HG02798 (cell line): ENCODE measurements around the gene VSIG10L2.
A peak's percentile ranks its signal among the peaks of the same experiment; 100 is the strongest.

Source experiments
- ATAC-seq: cut with Tn5 transposase; IDR thresholded peaks from one replicate; pipeline ENCODE4 v1.9.1; 2021; ENCODE audit warnings: mild to moderate bottlenecking; ENCODE audit not compliant: unreplicated experiment, poor library complexity

Gene VSIG10L2

DNA sequence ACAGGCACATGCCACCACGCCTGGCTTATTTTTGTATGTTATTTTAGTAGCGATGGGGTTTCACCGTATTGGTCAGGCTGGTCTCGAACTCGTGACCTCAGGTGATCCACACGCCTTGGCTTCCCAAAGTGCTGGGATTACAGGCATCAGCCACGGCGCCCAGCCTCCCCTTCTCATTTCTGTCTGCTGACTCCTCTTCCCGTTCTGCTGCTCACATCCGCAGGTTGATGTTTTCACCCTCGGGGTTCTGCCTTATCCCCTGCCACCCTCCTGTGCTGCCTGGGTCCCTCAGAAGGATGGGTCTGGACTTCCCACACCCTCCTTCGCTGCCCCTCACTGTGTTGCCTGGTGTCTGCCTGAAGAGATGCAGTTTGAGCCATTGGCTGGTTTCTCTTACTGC lies 19.2 kb upstream of the VSIG10L2 start:
- ATAC-seq: no peak

DNA sequence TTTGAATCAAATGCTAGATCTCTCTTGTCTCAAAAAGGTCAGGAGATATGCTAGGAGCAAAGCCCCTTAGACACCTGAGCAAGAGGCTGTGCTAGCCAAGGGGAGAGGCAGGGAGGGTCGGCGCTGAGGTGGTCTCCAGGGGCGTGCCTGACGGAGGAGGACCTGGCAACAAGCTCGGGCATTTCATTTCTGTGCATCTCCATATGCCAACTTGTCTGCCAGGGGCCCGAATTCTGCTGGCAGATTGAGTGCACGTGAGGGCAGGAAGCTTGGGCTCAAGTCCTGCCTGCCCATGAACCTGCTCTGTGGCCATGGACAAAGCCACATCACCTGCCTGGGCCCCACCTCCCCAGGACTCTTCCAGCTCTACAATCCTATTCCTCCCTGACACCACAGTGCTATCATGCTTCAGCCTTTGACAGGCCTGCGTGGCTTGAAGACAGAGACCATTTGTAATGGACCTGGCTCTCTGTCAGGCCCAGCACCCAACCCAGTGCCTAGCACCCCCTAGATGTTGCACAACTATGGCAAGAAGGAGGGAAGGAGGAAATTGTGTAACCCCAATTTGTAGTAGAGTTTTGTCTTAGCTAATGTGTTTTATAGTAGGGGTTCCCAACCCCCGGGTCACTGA lies 16.3 kb upstream of the VSIG10L2 start:
- ATAC-seq: no peak

GRCh38 chr11:125930076-125930450 lies 15.8 kb upstream of the VSIG10L2 start:
- no peak for ATAC-seq

DNA sequence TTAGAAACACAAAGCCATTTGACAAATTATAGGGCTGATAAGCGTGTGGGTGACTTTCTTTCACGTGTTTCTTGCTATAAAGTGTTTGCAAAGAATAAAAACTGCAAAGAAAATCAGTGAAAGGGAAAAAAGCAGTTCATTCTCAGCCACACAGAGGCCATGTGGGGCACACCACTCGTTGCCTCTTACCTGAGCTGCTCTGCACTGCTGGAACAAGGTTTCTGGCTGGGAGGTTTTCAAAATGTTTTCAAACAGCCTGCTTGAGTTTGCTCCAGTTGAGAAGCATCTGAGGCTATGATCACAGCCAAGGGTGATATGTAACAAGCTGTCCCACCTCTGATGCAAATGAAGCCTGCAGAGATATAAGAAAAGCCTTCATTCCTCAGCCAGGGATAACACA lies 14.7 kb upstream of the VSIG10L2 start:
- no peak for ATAC-seq

DNA sequence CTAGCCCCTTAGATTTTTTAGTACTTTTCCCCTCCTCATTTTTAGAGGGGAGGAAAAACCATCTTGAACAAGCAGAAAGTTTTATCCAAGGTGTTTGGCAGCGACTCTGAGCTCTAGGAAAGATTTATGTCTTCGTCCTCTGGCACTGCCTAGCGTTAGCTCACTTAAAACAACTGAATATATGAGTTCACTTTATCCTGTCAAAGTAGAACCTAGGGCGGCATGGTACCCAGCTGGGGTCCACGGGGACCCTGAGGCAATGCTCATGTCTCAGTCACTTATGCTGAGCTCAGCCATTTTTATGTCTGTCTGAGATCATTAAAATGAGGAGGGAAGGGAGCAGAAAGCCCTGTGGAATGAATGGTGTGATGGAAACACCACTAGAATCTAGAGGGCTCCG lies 14.2 kb upstream of the VSIG10L2 start:
- no peak for ATAC-seq

- no peak for ATAC-seq
These were observed 13.5 kb upstream of the VSIG10L2 start for GRCh38 chr11:125932301-125932700.

GRCh38 chr11:125933030-125933813 lies 12.6 kb upstream of the VSIG10L2 start:
- ATAC-seq: no peak

GRCh38 chr11:125934473-125934872 lies 11.4 kb upstream of the VSIG10L2 start:
- ATAC-seq: no peak

- ATAC-seq: no peak
These were observed 10.8 kb upstream of the VSIG10L2 start for GRCh38 chr11:125935056-125935455.

GRCh38 chr11:125935618-125936199 lies 10.1 kb upstream of the VSIG10L2 start:
- ATAC-seq: no peak

DNA sequence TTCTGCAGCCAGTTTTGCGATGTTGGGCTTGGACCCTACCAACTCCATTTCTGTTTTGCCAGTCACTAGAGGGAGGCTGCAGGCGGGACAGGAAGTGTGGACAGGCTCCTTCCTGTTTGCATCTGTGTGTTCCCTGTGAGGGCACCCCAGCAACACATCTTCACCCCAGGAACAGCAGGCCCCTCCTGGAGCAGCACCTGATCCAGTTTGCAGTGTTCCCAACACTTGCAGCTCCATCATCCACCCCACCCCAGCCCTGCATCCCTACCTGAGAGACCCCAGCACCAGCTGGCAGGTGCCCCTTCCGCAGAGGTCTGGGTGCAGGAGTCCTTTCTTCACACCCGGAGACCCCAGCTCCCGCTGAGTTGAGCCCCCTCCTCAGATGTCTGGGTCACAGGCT lies 7.4 kb upstream of the VSIG10L2 start:
- ATAC-seq: no peak

GRCh38 chr11:125939081-125939521 lies 6.7 kb upstream of the VSIG10L2 start:
- no peak for ATAC-seq

DNA sequence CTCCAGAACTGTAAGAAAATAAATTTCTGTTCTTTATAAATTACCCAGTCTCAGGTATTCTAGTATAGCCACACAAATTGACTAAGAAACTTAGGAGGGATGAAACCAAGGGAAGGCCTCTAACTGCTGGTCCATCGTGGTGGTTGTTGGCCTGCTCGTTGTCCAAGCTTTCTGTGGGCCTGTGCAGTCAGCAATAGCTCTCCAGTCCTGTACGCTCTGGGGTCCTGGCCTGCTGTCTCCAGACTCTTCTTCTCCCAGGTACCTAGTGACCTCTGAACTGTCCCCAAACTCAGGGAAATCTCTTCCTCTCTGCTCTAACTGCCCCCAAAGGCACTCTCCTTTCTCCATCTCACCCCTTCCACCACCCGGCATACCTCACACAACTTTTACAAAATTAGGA lies 5.7 kb upstream of the VSIG10L2 start:
- ATAC-seq: no peak

DNA sequence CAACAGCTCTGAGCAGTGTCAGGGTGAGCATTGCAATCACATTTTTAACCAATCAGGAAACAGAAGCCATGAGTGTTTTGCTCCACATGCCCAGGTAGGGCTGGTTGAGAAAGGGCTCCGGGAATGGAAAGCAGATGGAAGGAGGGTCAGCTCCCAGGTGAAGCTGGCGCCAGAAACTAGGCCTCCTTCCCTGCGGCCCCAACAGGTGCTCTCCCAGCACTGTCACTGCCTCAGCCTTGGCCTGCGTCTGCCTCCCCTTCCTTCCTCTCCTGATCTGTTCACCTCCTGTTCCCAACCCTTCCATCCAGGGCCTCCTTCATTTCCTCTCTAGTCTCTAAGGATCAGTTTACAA lies 4.6 kb upstream of the VSIG10L2 start:
- ATAC-seq: no peak

DNA sequence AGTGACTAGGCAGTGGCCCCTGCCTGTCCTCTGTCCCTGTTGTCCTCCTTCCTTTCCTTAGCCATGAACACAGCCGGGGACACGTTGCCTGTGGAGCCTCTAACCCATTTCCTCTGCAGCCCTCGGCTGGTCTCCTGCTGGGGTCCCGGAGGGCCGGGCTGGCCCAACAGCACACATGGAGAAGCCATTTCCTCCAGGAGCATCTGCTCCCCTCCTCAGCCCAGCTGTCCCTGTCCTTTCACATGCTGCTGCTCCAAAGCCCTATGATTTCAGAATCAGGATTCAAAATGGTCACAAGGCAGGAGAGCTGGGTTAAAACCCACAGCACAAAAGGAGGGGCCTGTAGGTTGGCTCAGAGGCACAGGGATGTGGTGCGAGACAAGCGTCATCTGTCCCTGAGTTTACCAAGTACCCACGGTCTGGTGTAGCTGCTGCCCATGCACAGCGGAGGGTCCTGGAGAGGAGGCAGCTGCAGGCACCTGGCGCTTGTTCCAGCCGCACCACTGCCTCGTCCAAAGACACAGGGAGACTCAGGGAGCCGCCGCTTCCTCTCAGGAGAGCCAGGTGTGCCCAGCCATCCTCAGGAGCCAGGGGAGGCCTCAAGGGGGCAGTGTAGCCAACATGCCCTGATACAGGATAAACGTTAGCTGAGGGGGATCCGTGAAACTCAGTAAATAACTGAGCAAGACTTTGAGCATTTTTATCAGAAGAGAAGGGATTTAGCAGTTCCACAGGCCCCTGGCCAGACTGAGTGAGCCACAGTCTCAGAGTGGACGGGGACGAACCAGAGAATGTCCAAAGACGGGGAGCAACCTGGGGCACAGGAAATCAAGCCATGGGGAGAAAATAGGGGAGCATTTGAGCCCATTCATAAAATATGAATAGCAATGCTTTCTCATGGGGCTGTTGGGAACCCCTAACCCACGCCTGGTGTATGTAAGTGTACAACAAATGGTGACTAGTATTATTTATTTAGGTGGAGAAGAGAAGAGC lies 3.9 kb upstream of the VSIG10L2 start:
- ATAC-seq: peak; percentile 54

DNA sequence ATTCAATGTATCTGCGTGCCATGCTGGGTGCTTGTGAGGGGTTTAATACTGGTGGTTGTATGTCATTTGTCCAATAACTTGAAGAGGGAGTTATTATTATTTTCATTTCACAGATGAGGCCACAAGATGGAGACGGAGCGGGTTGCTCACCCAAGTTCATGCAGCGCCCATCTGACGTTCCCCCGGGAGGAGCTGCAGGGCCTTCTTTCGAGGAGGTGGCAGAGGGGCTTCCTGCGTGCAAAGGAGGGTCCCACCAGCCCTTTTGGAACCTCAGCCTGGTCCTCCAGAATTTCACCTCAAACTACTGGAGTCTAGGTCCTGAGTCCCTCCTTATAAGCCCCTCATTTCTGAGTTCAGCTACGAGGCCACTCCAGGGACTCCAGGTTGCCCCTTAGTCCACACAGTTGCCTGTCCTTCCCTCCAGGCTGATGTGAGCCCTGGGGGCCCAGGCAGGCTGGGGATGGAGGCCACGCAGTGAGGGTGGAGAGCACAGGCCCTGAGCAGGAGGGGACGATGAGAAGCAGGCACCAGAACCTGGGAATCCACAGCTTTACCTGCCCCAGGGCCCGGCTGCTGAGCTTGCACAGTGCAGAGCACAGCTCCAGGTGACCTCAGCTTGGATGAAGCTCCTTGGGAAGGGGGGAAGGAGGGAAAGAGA lies 2.9 kb upstream of the VSIG10L2 start:
- ATAC-seq: no peak

GRCh38 chr11:125943661-125944349 lies 2.0 kb upstream of the VSIG10L2 start:
- no peak for ATAC-seq

DNA sequence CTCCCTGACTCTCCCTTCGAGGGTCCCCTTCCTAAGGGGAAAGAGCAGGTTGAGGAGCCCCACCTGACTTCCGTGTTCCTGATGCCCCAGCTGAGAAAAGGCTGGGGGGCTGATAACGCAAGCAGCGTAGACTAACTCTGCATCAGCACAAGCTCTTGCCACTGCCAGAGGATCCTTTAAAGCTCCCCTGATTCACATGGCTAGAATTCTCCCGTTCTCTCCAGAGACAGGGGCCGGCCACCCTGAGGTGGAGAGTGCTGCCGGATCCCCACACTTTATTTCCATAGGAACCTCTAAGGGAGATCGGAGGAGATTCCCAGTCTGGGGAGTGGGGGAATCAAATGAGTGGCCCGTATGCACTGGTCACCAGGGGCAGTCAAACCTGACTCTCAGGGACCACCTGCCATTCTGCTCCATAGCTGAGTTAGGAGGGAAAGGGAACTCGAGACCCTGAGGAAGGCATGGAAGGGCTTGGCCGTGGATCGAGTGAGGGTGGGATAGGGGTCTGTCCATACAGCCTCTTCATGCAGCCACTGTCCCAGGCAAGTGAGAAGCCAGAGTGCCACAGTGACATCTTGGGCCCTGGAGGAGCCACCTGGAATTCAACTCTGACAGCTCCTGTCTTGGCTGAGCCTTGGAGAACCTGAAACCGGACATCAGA lies 1.4 kb upstream of the VSIG10L2 start:
- no peak for ATAC-seq
